GM23248 (cell line): ENCODE measurements around the gene RNASE4. TPM values are rescaled to one million over a fixed set of nuclear protein-coding genes. Genes with fewer than 3 reads are reported as not detected.

Source experiments
- DNase-seq: peaks from one replicate; pipeline ENCODE4 v3.0.0-alpha.2; 2015
- H2AFZ ChIP-seq: fragments of 200-600 bp; sonication (generic); 2 replicates; pipeline ENCODE4 v1.6.1; 2016; ENCODE audit warnings: antibody characterized with exemption
- H3F3A ChIP-seq: fragments of 200-600 bp; sonication (generic); 2 replicates; pipeline ENCODE4 v1.6.1; 2016; ENCODE audit warnings: mild to moderate bottlenecking, antibody characterized with exemption, mixed run types; ENCODE audit not compliant: insufficient read depth
- H3K27ac ChIP-seq: fragments of 200-600 bp; sonication (generic); 2 replicates; pipeline ENCODE4 v1.5.1; 2016; ENCODE audit warnings: mild to moderate bottlenecking
- H3K27me3 ChIP-seq: fragments of 200-600 bp; sonication (generic); replicated peaks from 2 replicates; pipeline ENCODE4 v1.6.1; 2016; ENCODE audit warnings: mild to moderate bottlenecking; ENCODE audit not compliant: insufficient read depth
- H3K36me3 ChIP-seq: fragments of 200-600 bp; sonication (generic); 2 replicates; pipeline ENCODE4 v1.6.1; 2016; ENCODE audit warnings: low read depth, mild to moderate bottlenecking
- H3K4me1 ChIP-seq: fragments of 200-600 bp; sonication (generic); 2 replicates; pipeline ENCODE4 v1.6.1; 2016; ENCODE audit warnings: mild to moderate bottlenecking; ENCODE audit not compliant: insufficient read depth
- H3K4me2 ChIP-seq: fragments of 200-600 bp; sonication (generic); one replicate; pipeline ENCODE4 v1.6.1; 2016; ENCODE audit warnings: mild to moderate bottlenecking; ENCODE audit not compliant: unreplicated experiment
- H3K4me3 ChIP-seq: fragments of 200-600 bp; sonication (generic); 2 replicates; pipeline ENCODE4 v1.5.1; 2016; ENCODE audit warnings: mild to moderate bottlenecking
- H3K79me2 ChIP-seq: fragments of 200-600 bp; sonication (generic); 2 replicates; pipeline ENCODE4 v1.6.1; 2016; ENCODE audit warnings: mild to moderate bottlenecking; ENCODE audit not compliant: insufficient read depth
- H3K9ac ChIP-seq: fragments of 200-600 bp; sonication (generic); 2 replicates; pipeline ENCODE4 v1.6.1; 2016; ENCODE audit warnings: mild to moderate bottlenecking
- H3K9me2 ChIP-seq: fragments of 200-600 bp; sonication (generic); 2 replicates; pipeline ENCODE4 v1.6.1; 2016; ENCODE audit warnings: mixed run types, mild to moderate bottlenecking, moderate library complexity; ENCODE audit not compliant: insufficient read depth
- H3K9me3 ChIP-seq: fragments of 200-600 bp; sonication (generic); one replicate; pipeline ENCODE4 v1.6.1; 2017; ENCODE audit warnings: low read depth
- H4K20me1 ChIP-seq: fragments of 200-600 bp; sonication (generic); 2 replicates; pipeline ENCODE4 v1.6.0; 2016; ENCODE audit not compliant: insufficient read depth
- EZH2 ChIP-seq: fragments of 200-600 bp; sonication (generic); IDR thresholded peaks from 2 replicates; pipeline ENCODE4 v1.6.1; 2018; ENCODE audit warnings: antibody characterized with exemption, mild to moderate bottlenecking; ENCODE audit not compliant: insufficient read depth, poor library complexity, severe bottlenecking
- EZH2phosphoT487 ChIP-seq: fragments of 200-600 bp; sonication (generic); IDR thresholded peaks from 2 replicates; pipeline ENCODE4 v1.6.1; 2018; ENCODE audit warnings: antibody characterized with exemption, moderate library complexity, mild to moderate bottlenecking, low read depth; ENCODE audit not compliant: insufficient read depth
- WGBS, 2 experiments: methylation state at CpG; one replicate each; pipeline ENCODE4 v1.1.6; 2015 to 2017; ENCODE audit warnings: low lambda C conversion rate in 2 of 2, low coverage in 1 of 2; ENCODE audit errors: missing lambda C conversion rate in 2 of 2; 5-methylcytosine and 5-hydroxymethylcytosine counted together
- in situ Hi-C: fragments of 300-500 bp; cut with MboI; formaldehyde crosslinking; loops from 2 replicates; pipeline ENCODE4 v1.15.0; 2020
- polyA plus RNA-seq: library from polyadenylated mRNA; unstranded; fragments of >200 nt; fragmentation: Nextera tagmentation; extraction: Ambion mirVana; gene quantifications from 2 replicates; pipeline ENCODE4 v1.2.1, GENCODE V29; 2016
- total RNA-seq: library from RNA; depleted of rRNA; stranded (reverse); fragments of >200 nt; shearing (Covaris generic); gene quantifications from 2 replicates; pipeline ENCODE4 v1.2.3, GENCODE V29; 2014

Gene RNASE4
- total and polyA plus RNA-seq, 2 experiments from 2014 or later: 35.9 to 37.9 TPM

- Histone ChIP-seq H3K4me1 (no peaks in the 10 kb centered on the region), H3K36me3 (no peaks in the 10 kb centered on the region), H3K9me3 (no peaks in the 10 kb centered on the region), H3K79me2 (no peaks in the 10 kb centered on the region), H3K9me2 (no peaks in the 10 kb centered on the region), H2AFZ (no peak overlapping the region), H3K4me2 (no peak overlapping the region), H3K4me3 (no peak overlapping the region), H4K20me1 (no peaks in the 10 kb centered on the region), H3K27ac (no peak overlapping the region), H3K9ac (no peak overlapping the region), H3K27me3 (peaks cover 15% of the 10 kb centered on the region), H3F3A (no peaks in the 10 kb centered on the region)
- DNase-seq: no peak
- TF ChIP-seq EZH2phosphoT487 (no peak), EZH2 (no peak)
- in situ Hi-C loops: no loop called here
- WGBS, 2 experiments: 59 to 62% methylated on average over 2 of the region's 2 CpGs
Observed at GRCh38 chr14:20667957-20668356, 16.4 kb upstream of the RNASE4 start.

DNA sequence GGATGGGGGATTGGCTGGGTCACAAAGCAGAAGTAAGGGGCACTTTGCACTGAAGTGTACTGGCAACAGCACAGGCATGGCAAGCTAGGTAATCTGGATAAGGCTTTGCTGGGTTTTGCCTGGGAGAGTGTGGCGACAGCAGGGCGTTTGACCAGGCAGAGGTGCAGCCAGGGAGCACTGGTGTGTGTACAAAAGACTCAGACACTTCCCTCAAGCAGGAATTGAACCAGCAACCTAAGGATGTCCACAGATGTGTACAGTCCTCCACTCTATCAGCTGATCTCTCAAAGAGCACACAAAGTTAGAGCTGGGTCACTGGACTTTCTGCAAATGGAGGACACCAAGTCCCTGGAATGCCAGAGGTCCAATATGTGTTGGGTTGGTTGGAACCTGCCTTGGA lies 15.4 kb upstream of the RNASE4 start:
- H3K27me3 ChIP-seq: peaks cover 15% of the 10 kb centered on the region
- WGBS, 2 experiments: 38 to 46% methylated on average over 2 of the region's 2 CpGs
- no peak for DNase-seq
- no peak overlapping the region for H2AFZ ChIP-seq
- H3F3A ChIP-seq: no peaks in the 10 kb centered on the region
- H3K27ac ChIP-seq: no peak overlapping the region
- no peaks in the 10 kb centered on the region for H3K9me3 ChIP-seq
- no peak overlapping the region for H3K4me3 ChIP-seq
- no peaks in the 10 kb centered on the region for H3K4me1 ChIP-seq
- TF ChIP-seq EZH2: no peak
- no peak for TF ChIP-seq EZH2phosphoT487
- in situ Hi-C loops: no loop called here
- no peaks in the 10 kb centered on the region for H4K20me1 ChIP-seq
- H3K9me2 ChIP-seq: no peaks in the 10 kb centered on the region
- H3K79me2 ChIP-seq: no peaks in the 10 kb centered on the region
- no peaks in the 10 kb centered on the region for H3K36me3 ChIP-seq
- no peak overlapping the region for H3K4me2 ChIP-seq
- no peak overlapping the region for H3K9ac ChIP-seq

DNA sequence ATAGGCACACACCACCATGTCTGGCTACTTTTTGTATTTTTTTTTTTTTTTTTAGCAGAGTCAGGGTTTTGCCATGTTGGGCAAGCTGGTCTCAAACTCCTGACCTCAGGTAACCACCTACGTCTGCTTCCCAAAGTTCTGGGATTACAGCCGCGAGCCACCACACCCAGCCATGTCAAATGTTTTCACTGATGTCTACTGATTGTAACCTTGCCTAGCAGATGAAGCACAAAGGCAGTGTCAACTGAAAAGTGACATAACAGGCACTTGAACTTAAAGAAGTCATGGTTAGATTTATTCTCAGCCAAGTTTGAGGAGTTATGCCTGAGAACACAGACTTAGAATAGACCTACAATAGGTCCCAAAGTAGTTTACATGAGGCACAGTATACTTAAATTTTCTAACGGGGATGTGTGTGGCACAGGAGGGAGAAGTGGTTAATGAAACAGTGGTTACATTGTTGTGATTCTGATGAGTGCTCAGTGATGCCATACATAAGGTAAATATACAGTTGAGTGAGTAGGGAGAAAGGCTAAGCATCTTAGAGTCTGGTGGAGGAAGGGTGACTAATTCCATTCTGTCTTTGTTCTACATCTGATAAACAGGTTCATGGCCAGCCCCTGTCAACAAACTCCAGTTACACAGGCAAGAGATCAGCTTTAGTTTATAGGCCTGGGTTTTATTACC lies 12.6 kb upstream of the RNASE4 start:
- 68 to 70% methylated on average over 4 of the region's 4 CpGs for WGBS, 2 experiments
- no peak for DNase-seq

GRCh38 chr14:20675669-20676068 lies 8.7 kb upstream of the RNASE4 start:
- no peak overlapping the region for H3K9ac ChIP-seq
- no peak for TF ChIP-seq EZH2phosphoT487
- TF ChIP-seq EZH2: no peak
- peaks cover 3% of the 10 kb centered on the region; the same call in 1 of the 2 replicates for H3K4me1 ChIP-seq
- H3K27me3 ChIP-seq: no peaks in the 10 kb centered on the region; the same call in 1 of the 2 replicates
- H3K36me3 ChIP-seq: no peaks in the 10 kb centered on the region
- H3K9me3 ChIP-seq: no peaks in the 10 kb centered on the region
- no peaks in the 10 kb centered on the region for H3K79me2 ChIP-seq
- no peak overlapping the region for H3K27ac ChIP-seq
- H4K20me1 ChIP-seq: no peaks in the 10 kb centered on the region
- H3F3A ChIP-seq: peaks cover 11% of the 10 kb centered on the region
- no peak overlapping the region for H3K4me3 ChIP-seq
- 31 to 40% methylated on average over 2 of the region's 2 CpGs for WGBS, 2 experiments
- no peak overlapping the region for H3K4me2 ChIP-seq
- no peaks in the 10 kb centered on the region for H3K9me2 ChIP-seq
- H2AFZ ChIP-seq: no peak overlapping the region
- in situ Hi-C loops: no loop called here
- DNase-seq: no peak

More for the DNA sequence above, 12.6 kb upstream of the RNASE4 start:
- Histone ChIP-seq H3K36me3 (no peaks in the 10 kb centered on the region), H3K4me3 (no peak overlapping the region), H2AFZ (no peak overlapping the region), H3K4me2 (no peak overlapping the region), H3F3A (no peaks in the 10 kb centered on the region), H4K20me1 (no peaks in the 10 kb centered on the region), H3K4me1 (no peaks in the 10 kb centered on the region), H3K79me2 (no peaks in the 10 kb centered on the region), H3K9ac (no peak overlapping the region), H3K27ac (no peak overlapping the region), H3K9me2 (no peaks in the 10 kb centered on the region), H3K9me3 (no peaks in the 10 kb centered on the region), H3K27me3 (peaks cover 7% of the 10 kb centered on the region)
- no peak for TF ChIP-seq EZH2
- in situ Hi-C loops: no loop called here

DNA sequence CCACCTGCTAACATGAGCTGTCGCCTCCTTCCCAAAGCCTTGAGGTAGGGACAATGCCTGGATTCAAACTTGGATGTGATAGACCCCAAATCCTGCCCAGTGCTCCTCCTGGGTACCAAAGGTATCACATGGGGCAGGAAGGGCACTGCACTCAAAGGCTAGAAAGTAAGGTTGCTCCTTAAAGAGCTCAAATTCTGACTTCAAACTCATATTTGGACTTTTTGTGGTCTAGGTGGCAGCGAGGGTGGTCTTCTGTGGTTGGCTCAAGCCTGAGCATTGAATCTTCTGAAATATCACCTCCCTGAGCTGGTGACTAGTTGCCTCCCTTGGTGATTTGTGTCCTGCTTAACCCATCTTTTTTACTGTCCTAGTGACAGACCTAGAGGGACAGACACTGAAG lies 8.3 kb upstream of the RNASE4 start:
- no peaks in the 10 kb centered on the region for H3K79me2 ChIP-seq
- no peak overlapping the region for H2AFZ ChIP-seq
- WGBS, 2 experiments: 16 to 34% methylated on average over 2 of the region's 2 CpGs
- no peaks in the 10 kb centered on the region for H3K9me2 ChIP-seq
- H3K27ac ChIP-seq: no peak overlapping the region
- H3K27me3 ChIP-seq: no peaks in the 10 kb centered on the region; the same call in 1 of the 2 replicates
- no peak for DNase-seq
- TF ChIP-seq EZH2 (no peak), EZH2phosphoT487 (no peak)
- no peaks in the 10 kb centered on the region for H4K20me1 ChIP-seq
- no peak overlapping the region for H3K4me3 ChIP-seq
- H3K9ac ChIP-seq: no peak overlapping the region
- H3K4me2 ChIP-seq: no peak overlapping the region
- no peaks in the 10 kb centered on the region for H3K36me3 ChIP-seq
- in situ Hi-C loops: no loop called here
- peaks cover 7% of the 10 kb centered on the region for H3K4me1 ChIP-seq
- peaks cover 15% of the 10 kb centered on the region for H3F3A ChIP-seq
- H3K9me3 ChIP-seq: no peaks in the 10 kb centered on the region
